OCI-LY3 (cell line): ENCODE results near the gene LPP.

Source experiments
- CTCF ChIP-seq: fragments of 200-600, 300-600 bp; sonication (generic); IDR thresholded peaks from 2 replicates; pipeline ENCODE4 v1.5.1; 2014; ENCODE audit warnings: antibody characterized with exemption, low read length, low read depth
- EZH2phosphoT487 ChIP-seq: fragments of 200-600 bp; shearing (Covaris generic); IDR thresholded peaks from 2 replicates; pipeline ENCODE4 v1.6.1; 2018; ENCODE audit warnings: antibody characterized with exemption, mixed run types, low read depth

DNA sequence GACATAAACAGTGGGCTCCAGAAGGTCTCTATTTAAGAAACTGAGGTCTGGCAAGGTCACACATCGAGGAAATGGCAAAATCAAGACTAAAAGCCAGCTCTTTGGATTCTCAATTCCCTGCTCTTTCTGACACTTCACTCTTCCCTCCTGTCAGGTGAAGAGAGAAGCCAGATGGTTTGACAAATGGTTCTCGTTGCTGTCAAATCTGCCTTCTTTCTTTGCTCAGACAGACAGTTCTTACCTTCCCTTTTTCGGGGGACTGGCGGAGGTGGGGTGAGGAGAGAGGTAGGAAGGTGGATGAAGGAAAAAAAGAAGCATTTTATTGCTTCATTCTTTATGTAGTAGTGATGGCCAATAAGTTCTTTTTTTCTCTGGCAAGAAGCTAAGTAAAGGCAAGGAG, 133.4 kb downstream of the LPP start:
- no peak for TF ChIP-seq CTCF
- TF ChIP-seq EZH2phosphoT487, result no peak
